GM21367 (cell line): ENCODE data around the gene HMGB1.
A peak's percentile ranks its signal among the peaks of the same experiment; 100 is the strongest.

ENCODE experiments used
- ATAC-seq: cut with Tn5 transposase; IDR thresholded peaks from one replicate; pipeline ENCODE4 v1.9.1; 2021; ENCODE audit not compliant: unreplicated experiment

Gene HMGB1

GRCh38 chr13:30435911-30436451, 29.8 kb downstream of the HMGB1 start:
- no peak for ATAC-seq

- no peak for ATAC-seq
These were observed 34.3 kb downstream of the HMGB1 start for GRCh38 chr13:30431269-30431940.

- peak; percentile 66 for ATAC-seq
These were observed 35.7 kb downstream of the HMGB1 start for GRCh38 chr13:30429721-30430694.

GRCh38 chr13:30429235-30429634, 36.5 kb downstream of the HMGB1 start:
- ATAC-seq, result no peak

GRCh38 chr13:30423891-30424290, 41.8 kb downstream of the HMGB1 start:
- no peak for ATAC-seq

- ATAC-seq, result peak; percentile 56
These were observed 43.5 kb downstream of the HMGB1 start, which contains the start of gene UBE2L5 for GRCh38 chr13:30422054-30422839. Gene UBE2L5, plus strand, starts transcription at chr13:30422493. Its CDS starts 5,498 bp downstream, at chr13:30427991.

- ATAC-seq, result no peak
These were observed 44.4 kb downstream of the HMGB1 start for GRCh38 chr13:30421093-30422053.

GRCh38 chr13:30418717-30419459, 46.8 kb downstream of the HMGB1 start:
- no peak for ATAC-seq

- no peak for ATAC-seq
These were observed 47.5 kb downstream of the HMGB1 start for GRCh38 chr13:30418075-30418716.

- no peak for ATAC-seq
These were observed 49.3 kb downstream of the HMGB1 start for GRCh38 chr13:30416471-30416870.

GRCh38 chr13:30415430-30416030, 50.2 kb downstream of the HMGB1 start:
- ATAC-seq, result peak; percentile 55

- no peak for ATAC-seq
These were observed 51.9 kb downstream of the HMGB1 start for GRCh38 chr13:30413842-30414241.

- ATAC-seq, result no peak
These were observed 53.4 kb downstream of the HMGB1 start for GRCh38 chr13:30412346-30412745.

- ATAC-seq, result no peak
These were observed 55.0 kb downstream of the HMGB1 start for GRCh38 chr13:30410705-30411125.

- no peak for ATAC-seq
These were observed 55.6 kb downstream of the HMGB1 start for GRCh38 chr13:30409886-30410704.

GRCh38 chr13:30408319-30409101, 57.2 kb downstream of the HMGB1 start:
- peak; percentile 87 for ATAC-seq
